GM19395 (cell line): Measurements from ENCODE around the gene FAM180A.
"Not testable (repeated sequence)": the region's sequence is repeated elsewhere in the genome, so short reads cannot be mapped to it uniquely, and the experiment has no call there.

Experiments
- ATAC-seq: cut with Tn5 transposase; IDR thresholded peaks from one replicate; pipeline ENCODE4 v1.9.1; 2021; ENCODE audit warnings: mild to moderate bottlenecking, moderate library complexity; ENCODE audit not compliant: unreplicated experiment

Gene FAM180A

GRCh38 chr7:135715055-135715522, 33.5 kb downstream of the FAM180A start:
- ATAC-seq, result no peak

- ATAC-seq, result no peak
Observed at GRCh38 chr7:135714534-135715009, 34.0 kb downstream of the FAM180A start.

GRCh38 chr7:135713836-135714470, 34.7 kb downstream of the FAM180A start:
- ATAC-seq, result no peak

GRCh38 chr7:135712796-135713195, 35.8 kb downstream of the FAM180A start:
- no peak for ATAC-seq

GRCh38 chr7:135712182-135712782, 36.3 kb downstream of the FAM180A start:
- no peak for ATAC-seq

GRCh38 chr7:135711139-135711469, 37.5 kb downstream of the FAM180A start:
- ATAC-seq, result peak; percentile 14

DNA sequence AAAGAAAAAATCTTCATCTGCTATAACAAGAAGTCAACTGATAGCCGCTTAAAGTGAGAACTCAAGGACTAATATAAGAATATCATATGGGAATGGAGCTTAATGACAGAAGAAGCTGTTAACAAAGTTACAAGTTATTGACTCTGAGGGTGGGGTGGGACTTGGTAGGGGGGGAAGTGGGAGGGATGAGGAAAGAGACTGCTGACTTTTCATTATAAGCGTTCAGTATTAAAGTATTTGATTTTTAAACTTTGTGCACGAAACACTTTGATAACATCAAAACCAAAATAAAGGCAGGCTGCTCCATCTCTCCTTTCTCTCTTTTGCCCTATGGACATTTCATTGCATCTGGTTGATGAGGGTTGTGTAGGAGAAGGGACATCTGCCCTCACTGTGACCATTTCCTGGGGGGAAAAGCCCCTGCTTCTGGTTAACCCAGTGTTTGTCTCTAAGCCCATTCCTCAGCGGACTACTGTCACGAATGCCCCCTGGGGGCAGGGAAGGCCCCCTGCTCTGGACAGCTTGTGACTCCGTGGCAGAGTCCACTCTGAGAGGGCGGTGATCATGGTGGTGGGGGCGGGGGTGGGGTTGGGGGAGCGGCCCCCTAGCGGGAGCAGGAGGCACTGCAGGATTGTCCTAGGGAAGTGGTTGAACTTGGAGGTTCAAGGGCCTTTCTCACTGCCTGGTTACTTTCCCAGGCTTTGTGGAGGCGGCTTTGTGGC, 38.0 kb downstream of the FAM180A start:
- ATAC-seq, result peak; percentile 44

DNA sequence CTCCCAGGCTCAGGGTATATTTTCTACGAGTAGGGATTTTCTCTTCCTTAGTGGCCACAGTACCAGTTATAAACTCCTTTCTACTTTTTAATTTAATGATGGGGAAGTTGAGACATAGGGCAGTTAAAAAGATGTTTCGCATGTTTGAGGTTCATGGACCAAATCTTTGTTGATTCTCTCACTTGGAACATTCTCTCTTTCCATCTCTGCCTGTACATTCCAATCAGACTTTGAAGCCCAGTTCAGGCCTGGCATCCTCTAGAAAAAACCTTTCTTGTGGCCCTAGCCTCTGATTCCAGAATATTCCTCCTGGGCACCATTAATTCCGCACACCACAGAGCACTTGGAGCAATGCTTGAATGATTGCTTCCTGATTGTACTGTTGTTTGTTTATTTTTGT, 39.1 kb downstream of the FAM180A start:
- no peak for ATAC-seq

DNA sequence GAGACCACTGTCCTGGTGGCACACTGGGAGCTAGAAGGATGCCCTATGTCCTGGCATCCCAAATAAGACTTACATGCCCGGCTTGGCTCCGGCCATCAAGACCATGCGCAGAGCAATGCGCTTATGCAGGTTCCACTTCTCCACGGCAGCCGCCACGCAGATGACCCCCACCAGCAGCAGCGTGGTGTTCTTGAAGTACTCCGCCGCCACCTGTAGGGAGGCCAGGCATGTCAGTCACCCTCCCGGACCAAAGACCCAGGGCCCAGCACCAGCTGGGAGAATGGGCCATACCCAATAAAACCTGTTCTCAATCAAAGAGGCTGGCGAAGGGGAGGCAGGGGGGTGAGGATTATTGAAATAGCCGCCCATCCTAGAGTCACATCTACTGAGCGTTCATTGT, 40.6 kb downstream of the FAM180A start:
- ATAC-seq, result no peak

- ATAC-seq, result no peak
Observed at GRCh38 chr7:135707570-135707966, 41.0 kb downstream of the FAM180A start.

- ATAC-seq, result no peak
Observed at GRCh38 chr7:135706858-135707569, 41.6 kb downstream of the FAM180A start.

GRCh38 chr7:135706038-135706742, 42.4 kb downstream of the FAM180A start:
- ATAC-seq, result no peak

- ATAC-seq, result no peak
Observed at GRCh38 chr7:135704698-135705097, 43.9 kb downstream of the FAM180A start.

GRCh38 chr7:135704074-135704473, 44.5 kb downstream of the FAM180A start:
- no peak for ATAC-seq

- no peak for ATAC-seq
Observed at GRCh38 chr7:135697276-135698049, 51.1 kb downstream of the FAM180A start.

GRCh38 chr7:135693558-135693957, 55.1 kb downstream of the FAM180A start:
- ATAC-seq, result no peak

GRCh38 chr7:135692606-135693005, 56.0 kb downstream of the FAM180A start:
- not testable (repeated sequence) for ATAC-seq

DNA sequence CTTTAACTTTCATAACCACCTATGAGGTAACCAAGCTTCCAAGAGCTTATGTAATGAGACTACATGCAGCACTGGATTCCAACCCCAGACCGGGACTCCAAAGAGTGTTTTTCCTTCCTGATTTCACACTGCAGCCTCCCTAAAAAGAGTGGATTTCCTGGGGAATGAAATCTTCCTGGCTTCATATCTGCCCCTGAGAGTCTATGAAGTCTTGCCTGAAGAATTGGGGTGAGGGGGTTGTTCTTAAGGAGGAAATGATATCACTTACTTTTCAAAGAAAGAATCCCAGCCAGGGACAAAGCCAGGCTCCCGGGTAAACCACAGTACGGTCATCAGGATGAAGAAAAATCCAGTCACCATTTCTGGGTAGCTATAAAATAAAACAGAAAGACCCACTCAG, 56.6 kb downstream of the FAM180A start:
- no peak for ATAC-seq

DNA sequence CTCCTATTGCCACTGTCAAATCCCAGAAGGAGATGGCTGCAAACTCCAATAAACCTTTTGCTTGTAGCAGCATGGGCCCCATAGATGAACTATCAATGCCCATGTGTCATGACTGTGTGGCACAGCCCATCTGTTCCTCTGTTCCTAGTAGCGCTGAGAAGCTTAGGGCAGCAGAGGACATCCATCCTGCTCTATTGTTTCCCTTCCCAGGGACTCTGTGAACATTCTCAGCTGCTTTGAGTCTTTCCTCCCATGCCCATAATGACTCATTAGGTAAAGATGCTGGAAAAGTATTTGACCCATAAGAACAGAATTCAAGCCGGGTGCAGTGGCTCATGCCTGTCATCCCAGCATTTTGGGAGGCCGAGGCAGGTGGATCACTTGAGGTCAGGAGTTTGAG, 58.0 kb downstream of the FAM180A start:
- ATAC-seq, result no peak

DNA sequence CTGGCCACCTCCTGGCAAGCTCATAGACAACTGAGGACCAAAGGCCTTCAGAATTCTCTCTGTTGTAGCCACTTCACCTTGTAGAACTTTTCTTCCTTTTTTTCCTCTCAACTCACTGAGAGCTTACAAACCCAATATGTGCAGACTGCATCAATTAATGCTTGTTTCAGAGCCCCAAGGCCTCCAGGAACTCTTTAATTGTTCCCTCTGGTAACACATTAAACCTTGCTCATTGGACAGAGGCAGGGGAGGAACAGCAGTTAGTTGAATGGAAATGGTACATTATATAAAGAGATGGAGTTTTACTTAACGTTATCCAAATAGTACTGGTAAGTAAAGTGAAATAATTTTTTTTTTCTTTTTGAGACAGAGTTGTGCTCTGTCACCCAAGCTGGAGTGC, 61.1 kb downstream of the FAM180A start:
- no peak for ATAC-seq
